NCI-H345 (cell line): ENCODE measurements around the gene IQGAP1.
A peak's percentile ranks its signal among the peaks of the same experiment; 100 is the strongest.
"Not testable (repeated sequence)": the region's sequence is repeated elsewhere in the genome, so short reads cannot be mapped to it uniquely, and the experiment has no call there.

Source experiments
- DNase-seq: peaks from one replicate; lab custom pipeline; 2025; lab: John Stamatoyannopoulos, UW

The IQGAP1 gene, protein sequence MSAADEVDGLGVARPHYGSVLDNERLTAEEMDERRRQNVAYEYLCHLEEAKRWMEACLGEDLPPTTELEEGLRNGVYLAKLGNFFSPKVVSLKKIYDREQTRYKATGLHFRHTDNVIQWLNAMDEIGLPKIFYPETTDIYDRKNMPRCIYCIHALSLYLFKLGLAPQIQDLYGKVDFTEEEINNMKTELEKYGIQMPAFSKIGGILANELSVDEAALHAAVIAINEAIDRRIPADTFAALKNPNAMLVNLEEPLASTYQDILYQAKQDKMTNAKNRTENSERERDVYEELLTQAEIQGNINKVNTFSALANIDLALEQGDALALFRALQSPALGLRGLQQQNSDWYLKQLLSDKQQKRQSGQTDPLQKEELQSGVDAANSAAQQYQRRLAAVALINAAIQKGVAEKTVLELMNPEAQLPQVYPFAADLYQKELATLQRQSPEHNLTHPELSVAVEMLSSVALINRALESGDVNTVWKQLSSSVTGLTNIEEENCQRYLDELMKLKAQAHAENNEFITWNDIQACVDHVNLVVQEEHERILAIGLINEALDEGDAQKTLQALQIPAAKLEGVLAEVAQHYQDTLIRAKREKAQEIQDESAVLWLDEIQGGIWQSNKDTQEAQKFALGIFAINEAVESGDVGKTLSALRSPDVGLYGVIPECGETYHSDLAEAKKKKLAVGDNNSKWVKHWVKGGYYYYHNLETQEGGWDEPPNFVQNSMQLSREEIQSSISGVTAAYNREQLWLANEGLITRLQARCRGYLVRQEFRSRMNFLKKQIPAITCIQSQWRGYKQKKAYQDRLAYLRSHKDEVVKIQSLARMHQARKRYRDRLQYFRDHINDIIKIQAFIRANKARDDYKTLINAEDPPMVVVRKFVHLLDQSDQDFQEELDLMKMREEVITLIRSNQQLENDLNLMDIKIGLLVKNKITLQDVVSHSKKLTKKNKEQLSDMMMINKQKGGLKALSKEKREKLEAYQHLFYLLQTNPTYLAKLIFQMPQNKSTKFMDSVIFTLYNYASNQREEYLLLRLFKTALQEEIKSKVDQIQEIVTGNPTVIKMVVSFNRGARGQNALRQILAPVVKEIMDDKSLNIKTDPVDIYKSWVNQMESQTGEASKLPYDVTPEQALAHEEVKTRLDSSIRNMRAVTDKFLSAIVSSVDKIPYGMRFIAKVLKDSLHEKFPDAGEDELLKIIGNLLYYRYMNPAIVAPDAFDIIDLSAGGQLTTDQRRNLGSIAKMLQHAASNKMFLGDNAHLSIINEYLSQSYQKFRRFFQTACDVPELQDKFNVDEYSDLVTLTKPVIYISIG (N-terminal part only)

DNA sequence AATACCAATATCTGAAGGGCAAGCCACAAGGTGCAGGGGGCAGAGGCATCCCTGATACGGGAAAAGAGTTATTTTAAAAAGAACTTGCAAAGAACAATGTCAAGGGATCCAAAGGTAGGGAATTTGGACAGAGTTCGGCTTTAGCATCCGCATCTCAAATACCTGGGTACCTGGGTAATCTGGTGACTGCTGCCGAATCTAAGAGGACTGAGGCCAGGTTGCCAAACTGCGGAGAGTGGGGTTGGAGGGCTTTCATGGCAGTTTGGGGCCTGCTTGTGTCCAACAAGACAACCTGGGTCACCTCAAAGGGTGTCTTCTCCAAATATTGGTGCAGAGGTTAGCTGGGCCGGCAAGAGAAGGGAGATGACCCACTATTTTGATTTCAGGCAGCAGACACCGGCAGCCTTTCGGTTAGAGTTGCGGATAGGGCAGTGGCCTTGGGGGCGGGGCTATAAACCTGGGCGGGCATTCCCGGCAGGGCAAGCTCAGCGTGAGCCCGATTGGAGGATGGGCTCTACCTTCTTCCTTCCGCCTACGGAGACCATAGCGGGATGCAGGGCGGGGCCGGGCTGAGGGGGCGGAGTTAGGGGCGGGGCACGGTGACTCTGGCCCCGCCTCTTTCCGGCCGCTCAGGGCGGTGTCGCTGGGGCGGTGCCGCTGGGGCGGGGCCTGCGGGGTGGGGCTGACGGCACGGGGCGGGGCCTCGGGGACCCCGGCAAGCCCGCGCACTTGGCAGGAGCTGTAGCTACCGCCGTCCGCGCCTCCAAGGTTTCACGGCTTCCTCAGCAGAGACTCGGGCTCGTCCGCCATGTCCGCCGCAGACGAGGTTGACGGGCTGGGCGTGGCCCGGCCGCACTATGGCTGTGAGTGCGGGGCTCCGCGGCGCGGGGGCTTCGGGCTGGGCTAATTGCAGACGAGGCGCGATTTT, at the start of gene IQGAP1:
Gene IQGAP1, plus strand, starts transcription at position 709 of the 928 bp plus-strand sequence. Its CDS starts 100 bp downstream, at position 809.
- DNase-seq = peak; percentile 92

DNA sequence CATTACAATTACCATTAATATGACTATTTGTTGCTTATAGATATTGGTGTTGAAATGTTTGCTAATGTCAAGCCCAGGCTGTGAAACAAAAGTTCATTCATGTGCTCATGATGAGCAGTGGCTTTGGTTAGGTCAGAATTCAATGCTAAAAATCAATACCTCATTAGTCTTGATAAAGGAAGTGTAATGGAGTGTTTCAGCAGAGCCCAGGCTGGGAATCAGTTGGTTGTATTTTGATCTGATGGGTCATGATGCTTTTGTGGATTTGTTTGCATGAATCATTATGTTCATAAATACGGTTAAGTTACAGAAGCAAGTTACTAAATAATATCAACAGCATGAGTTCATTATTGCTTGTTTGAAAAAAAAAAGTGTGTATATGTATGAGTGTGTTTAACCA, 49.5 kb upstream of the IQGAP1 start:
- DNase-seq = no peak

DNA sequence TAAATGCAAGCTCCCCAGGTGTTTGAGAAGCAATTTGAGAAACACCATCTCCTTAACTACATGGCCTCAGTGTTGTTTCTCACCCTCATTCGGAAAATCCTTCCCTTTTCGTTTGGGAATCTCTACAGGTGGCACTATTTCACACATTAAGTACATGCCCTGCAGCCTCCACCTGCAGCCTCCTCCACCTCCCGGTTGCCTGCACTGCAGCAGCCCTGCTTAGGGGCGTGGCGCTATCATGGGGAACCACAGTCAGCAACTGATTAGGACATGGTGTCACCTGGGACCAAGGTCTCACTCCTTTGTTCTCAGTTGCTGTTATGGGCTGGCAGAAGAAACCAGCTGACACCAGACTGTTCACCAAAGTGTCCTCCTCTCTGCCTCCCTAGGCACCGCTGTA, 47.7 kb upstream of the IQGAP1 start:
- DNase-seq = peak; percentile 1

DNA sequence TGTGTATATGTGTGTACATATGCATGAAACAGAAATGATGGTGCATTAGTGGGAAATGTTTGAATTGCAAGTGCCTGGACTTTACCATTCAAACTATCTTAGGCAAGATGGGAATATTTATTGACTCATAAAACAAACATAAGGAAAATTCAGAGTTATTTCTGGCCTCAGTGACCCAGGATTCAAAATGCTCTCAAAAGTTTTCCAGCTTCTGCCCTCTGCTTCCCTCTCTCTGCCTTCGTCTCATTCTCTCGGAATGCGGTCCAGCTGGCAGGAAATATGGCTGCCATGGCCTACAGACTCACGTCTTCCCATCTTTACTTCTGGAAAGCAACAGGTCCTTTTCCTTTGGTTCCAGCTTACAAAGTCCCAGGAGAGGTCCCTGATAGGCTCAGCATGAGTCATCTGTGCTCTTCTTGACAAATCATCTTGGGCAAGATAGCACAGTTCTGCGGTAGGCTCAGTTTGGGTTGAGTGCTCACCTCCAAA, 44.7 kb upstream of the IQGAP1 start:
- no peak for DNase-seq

DNA sequence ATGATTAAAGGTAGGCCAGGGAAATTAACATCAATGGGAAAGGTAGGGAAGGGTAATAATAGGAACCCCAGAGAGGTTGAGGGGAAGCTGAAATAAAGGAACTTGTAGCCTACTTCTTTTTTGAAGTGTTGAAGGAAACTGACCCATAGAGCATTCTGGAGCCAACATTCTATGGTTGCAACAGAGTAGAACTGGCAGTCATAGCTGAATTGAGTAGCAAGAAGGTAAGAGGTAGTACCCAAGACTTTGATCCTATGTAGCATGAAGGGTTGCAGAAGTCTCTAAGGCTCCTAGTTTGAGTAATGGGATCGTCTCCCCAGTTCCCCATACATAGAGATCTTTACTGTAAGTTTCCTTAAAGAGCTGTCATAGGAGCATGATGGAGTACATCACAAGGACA, 43.4 kb upstream of the IQGAP1 start:
- DNase-seq = no peak

DNA sequence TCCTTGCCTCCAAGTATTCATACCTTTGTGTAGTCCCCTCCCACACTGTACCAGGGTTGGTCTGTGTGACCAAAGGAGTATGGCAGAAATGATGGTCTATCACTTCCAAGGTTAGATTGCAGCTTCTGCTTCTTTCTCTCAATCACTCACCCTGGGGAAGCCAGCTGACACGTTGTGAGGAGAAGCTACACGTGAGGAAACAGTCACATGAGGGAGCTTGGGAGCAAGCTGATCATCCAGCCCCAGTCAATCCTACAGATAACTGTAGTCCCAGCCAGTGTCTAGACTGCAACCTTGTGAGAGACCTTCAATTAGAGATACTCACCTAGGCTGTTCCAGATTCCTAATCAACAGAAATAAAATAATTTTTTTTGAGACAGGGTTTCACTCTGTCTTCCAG, 42.2 kb upstream of the IQGAP1 start:
- no peak for DNase-seq

DNA sequence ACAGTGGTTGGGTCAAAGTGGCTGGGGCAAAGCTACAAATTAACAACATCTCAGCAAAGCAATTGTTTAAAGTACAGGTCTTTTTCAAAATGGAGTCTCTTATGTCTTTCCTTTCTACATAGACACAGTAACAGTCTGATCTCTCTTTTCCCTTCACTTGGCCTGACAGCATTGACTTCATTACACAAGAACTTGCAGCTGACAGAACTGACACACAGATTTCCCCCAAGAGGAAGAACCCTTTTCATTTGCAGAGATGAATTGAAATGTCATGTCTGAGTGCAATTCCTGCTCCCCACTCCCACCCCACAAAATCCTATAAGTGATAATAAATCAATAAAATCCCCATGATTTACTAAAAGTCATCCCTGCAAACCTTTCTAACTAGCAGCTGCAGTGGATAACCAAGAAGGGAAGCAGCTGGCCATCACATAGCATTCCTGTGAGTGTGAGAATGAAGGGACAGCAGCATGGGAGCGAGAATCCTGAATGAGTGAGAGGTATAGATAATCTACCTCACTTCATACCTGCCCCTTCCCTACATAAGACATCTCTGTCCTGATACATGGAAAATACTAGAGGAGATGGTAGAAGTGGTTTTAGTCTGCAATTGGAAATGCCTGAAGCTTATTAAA, 40.5 kb upstream of the IQGAP1 start:
- not testable (repeated sequence) for DNase-seq

DNA sequence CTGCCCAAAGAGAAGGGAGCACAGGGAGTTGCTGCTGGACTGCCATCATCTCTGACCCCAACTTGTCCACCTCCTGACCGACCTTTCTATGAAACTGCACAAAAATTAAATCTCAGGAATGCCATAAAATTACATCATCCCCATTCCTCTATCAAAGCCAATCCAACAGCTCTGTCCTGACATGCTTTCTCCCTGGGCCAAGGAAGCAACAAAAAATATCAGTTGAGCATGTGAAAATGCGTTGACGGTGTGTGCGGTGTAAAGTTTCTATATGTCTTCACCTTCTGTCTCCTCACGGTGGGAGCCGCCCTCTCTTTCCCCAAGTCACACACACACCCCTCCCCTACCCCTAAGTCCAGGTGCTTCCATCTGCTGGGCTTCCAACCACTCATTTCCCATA, 39.6 kb upstream of the IQGAP1 start:
- DNase-seq = no peak

DNA sequence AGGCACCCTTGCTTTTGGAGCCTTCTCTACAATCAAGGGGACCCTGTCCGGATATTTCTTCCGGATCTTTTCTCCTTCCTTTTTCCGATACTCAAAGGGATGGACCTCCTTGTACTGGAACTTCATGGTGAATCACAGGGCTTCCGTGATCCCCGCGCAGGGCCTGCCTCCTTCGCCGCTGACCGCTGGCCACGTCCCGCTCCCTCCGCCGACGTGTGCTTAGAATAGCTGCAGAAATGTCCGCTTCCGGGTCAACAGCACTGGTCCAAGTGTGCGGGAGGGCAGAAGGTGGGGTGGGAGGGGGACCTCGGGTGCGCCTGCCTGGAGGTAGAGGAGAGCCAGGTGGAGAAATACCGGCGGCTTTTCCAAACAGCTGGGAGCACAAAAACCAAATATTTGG, 39.0 kb upstream of the IQGAP1 start:
- DNase-seq = no peak

DNA sequence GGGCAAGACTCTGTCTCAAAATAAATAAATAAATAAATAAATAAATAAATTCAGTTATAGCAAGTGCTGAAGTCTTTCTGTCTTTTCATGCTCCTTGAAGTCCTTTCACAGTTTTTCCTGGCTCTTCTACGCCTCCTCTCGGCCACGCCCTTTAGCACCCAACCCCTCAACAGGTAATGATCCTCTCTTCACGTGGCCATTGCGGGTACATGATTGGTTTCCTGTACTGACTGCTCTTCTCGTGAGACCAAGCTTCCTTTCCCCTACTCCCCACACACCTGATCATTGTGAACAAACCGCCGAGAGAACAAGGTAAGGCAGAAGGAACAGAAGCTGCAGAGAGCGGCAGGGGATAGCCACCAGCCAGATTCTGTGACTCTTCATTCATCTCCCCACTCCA, 38.2 kb upstream of the IQGAP1 start:
- no peak for DNase-seq

DNA sequence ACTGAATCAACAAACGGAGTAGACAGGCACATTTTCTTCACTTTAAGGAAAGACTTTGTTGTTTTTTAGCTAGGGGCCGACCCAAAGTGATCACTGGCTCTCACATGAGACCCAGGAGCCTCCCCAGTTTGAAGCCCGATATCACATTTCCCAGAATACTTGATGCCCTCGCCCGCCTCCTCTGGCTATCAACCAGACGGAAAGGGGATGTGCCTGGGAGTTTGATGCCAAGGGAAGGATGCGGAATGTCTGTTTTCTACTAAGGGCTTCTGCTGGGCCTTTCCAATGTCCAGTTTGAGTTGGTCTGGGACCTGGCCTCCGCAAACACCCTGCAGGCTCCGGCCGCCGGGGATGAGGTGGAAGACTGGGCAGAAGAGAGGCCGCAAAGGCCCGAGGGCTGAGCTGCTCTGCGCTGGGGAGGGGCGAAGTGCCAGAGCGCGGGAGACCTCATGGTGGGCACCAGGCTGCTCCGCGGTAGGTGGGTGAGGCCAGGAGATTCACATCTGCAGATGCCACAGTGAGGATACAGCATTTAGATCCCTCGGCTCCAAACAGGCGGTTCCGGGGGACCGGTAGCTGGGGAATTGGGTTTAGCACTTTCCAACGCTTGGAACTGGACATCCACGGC, 36.4 kb upstream of the IQGAP1 start:
- DNase-seq = peak; percentile 27

DNA sequence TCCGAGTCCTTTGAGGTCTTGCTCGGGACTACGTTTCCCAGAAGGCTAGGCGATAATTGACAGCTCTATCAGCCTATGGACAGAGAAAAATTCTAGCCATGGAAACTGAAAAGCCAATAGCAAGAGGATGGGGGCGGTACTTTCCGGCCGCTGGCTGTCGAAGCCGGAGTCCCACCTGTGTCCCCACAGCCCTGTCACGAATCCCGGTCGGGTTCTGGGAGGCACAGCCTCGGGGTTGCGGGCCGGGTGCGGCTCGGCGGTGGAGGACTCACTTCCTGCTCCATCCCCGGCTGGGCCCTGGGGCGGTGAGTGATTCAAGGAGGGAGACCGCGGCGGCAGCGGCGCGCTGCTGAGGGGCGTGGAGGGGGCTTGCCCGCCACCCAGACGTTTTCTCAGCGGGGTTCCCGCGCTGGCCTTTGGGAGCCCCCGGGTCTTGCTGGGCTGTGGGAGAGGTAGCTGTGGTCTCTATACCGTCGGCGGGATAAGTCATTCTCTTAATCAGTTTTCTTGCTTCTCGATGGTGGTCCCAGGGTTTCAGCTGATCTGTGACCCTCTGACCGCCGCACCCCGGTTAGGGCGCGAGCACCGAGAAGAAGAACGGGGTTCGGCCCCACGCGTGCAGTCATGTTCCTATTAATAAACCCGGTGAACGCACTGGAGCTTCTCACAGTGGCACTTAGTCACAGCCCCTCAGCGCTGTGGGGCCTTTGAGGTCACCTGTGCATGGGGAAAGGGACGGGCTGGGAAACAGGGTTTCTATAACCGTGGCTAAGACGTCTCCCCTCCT, 35.7 kb upstream of the IQGAP1 start, which contains the start of gene ZNF774:
Gene ZNF774, plus strand, starts transcription at position 178 of the 787 bp plus-strand sequence. CDS start 2,377 bp downstream, outside the sequence.
- DNase-seq = peak; percentile 96

DNA sequence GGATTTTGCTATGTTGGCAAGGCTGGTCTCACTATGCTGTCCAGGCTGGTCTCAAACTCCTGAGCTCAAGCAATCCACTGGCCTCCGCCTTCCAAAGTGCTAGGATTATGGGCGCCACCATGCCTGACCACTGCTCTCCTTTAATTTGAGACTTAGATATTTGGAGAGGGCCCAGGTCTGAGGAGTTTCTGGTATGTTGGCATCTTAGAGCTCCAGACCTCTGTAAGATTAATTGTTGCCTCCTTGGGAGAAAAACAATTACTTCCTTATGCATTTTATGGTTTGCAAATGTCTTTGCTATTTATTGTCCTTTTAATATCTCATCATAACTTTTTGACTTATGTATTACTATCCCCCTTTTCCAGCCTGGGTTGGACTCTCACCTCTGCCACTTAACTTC, 33.1 kb upstream of the IQGAP1 start:
- DNase-seq = no peak

DNA sequence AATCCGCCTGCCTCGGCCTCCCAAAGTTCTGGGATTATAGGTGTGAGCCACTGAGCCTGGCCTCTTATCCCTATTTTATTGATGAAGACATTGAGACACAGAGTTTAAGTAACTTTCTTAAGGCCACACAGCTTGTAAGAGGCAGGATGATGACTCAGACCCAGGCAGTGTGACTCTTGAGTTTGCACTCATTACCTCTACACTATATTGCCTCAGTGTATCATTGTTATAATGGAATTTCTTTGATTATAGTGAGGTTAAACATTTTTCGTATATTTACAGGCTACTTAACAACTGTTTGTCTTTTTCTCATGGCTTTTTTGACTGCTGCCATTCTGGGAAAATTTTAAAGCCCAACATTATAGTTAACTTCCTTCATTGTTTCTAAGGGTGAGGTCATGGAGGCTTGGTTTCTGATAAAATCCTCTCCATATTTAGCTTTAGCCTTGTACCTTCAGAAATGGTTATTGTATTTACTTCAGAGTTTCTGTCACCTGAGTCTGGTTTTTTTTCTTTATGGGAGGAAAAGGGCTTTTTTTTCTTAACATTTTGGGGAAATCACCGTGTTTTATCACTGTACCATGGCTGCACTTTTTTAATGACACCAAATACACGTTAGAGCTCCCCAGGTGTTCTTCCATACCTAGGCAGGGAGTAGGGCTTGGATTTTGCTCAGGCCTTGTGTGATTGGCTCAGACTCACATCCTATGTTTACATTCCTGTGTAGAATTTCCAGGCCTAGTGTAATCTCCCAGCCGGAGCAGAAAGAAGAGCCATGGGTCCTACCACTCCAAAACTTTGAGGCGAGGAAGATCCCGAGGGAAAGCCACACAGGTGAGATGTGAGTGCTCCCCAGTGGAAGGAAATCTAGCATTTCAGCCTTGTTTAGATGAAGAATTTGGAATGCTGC, 29.7 kb upstream of the IQGAP1 start:
- no peak for DNase-seq

DNA sequence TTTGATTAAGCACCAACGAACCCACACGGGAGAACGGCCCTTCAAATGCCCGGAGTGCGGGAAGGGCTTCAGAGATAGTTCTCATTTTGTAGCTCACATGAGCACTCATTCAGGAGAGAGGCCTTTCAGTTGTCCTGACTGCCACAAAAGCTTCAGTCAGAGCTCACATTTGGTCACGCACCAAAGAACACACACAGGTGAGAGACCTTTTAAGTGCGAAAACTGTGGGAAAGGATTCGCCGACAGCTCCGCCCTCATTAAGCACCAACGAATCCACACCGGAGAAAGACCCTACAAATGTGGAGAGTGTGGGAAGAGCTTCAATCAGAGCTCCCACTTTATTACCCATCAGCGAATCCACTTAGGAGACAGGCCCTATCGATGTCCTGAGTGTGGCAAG, 27.3 kb upstream of the IQGAP1 start:
- DNase-seq = no peak

DNA sequence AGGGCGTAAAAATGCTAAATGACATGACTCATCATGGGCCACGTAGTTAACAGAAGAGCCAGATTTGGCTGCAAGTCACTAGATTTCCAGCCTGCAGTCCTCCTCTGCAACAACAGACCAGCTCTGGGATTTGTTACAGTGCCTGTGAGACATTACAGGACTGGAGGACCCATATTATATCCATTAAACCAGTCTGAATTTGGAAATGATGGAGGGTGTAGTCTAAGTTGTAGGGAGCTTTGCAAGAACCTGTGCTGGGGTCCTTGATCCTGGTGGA, 25.2 kb upstream of the IQGAP1 start:
- no peak for DNase-seq

DNA sequence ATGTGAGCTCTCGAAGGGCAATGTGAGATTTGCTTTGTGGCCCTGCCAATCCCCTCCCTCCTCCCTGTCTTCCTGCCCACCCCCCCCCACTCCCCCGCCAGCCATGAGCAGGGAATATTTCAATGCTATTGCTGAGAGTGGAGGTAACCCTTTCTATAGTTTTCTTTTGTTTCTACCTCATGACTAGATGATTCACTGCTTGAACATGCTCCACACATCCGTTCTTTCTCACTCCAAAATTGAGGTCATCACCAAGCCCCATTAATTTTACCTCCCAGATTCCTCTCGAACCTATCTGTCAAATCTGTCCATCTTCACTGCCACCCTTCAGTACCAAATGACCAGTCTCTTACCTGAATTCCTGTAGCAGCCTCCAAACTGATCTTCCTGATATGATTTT, 23.8 kb upstream of the IQGAP1 start:
- no peak for DNase-seq

DNA sequence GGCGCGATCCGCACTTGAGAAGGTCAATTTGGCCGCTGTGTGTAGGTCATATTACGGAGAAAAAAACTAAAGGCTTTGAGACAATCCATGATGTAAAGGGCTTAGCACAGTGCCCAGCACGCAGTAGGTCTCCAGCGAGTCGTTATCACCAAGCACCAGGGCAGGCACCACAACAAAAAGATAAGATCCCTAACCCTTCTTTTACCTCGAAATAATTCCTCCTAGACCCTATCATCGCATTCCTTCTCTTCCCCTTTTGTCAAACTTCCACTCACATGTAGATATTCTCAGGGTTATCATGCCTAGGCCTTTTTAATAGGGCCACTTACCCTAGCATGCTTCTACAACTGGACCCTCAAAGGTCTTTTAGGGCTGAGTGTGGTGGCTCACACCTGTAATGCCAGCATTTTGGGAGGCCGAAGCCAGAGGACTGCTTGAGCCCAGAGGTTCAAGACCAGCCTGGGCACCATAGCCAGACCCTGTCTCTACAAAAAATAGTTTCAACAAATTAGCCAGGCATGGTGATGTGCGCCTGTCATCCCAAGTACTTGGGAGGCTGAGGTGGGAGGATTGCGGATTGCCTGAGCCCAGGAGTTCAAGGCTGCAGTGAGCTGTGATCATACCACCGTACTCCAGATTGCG, 22.5 kb upstream of the IQGAP1 start:
- DNase-seq = no peak
